HEK293 (cell line): ENCODE results near the gene CFAP99.
A peak's percentile ranks its signal among the peaks of the same experiment; 100 is the strongest.

Source experiments
- CTCF ChIA-PET: fragments of 350-600 bp; formaldehyde crosslinking; extraction: SDS; loops from one replicate; lab custom pipeline; 2021; ENCODE audit warnings: antibody characterized with exemption; lab: Yijun Ruan, JAX
- POLR2A ChIA-PET: fragments of 300-600 bp; formaldehyde crosslinking; extraction: SDS; loops from one replicate; lab custom pipeline; 2020; ENCODE audit warnings: antibody characterized with exemption, inconsistent platforms; lab: Yijun Ruan, JAX
- H3K27ac ChIP-seq: fragments of 200-500 bp; sonication (Bioruptor generic); 2 replicates; pipeline ENCODE4 v1.5.1; 2014; ENCODE audit warnings: low read depth, low read length, control low read depth, inconsistent platforms; ENCODE audit errors: extremely low read depth
- H3K36me3 ChIP-seq, 2 experiments: fragments of 200-500 bp in 1 of 2; sonication (Bioruptor generic) in 1 of 2; 1 replicate in 1 of 2; 2 replicates in 1 of 2; pipeline ENCODE4 v1.5.1; 2014 to 2017; ENCODE audit warnings: inconsistent platforms in 2 of 2, low read length in 2 of 2; ENCODE audit not compliant: control insufficient read depth in 2 of 2, insufficient read depth in 1 of 2
- H3K4me1 ChIP-seq: fragments of 200-500 bp; sonication (Bioruptor generic); 2 replicates; pipeline ENCODE4 v1.5.1; 2014; ENCODE audit warnings: mild to moderate bottlenecking, low read length, inconsistent platforms; ENCODE audit not compliant: control insufficient read depth, insufficient read depth
- H3K4me3 ChIP-seq: 2 replicates; pipeline ENCODE4 v1.5.1; 2011; ENCODE audit warnings: low read depth, mild to moderate bottlenecking, control low read depth, low read length, moderate library complexity
- H3K9me3 ChIP-seq: fragments of 200-500 bp; sonication (Bioruptor generic); 2 replicates; pipeline ENCODE4 v1.5.1; 2014; ENCODE audit warnings: low read depth, low read length, inconsistent platforms; ENCODE audit not compliant: control insufficient read depth, insufficient read depth
- GLIS1 ChIP-seq: fragments of 450-650 bp; formaldehyde crosslinking; IDR thresholded peaks from 2 replicates; pipeline ENCODE4 v1.5.1; 2016; ENCODE audit warnings: missing biosample characterization, missing genetic modification characterization
- IKZF3 ChIP-seq: fragments of 450-650 bp; IDR thresholded peaks from 2 replicates; pipeline ENCODE4 v1.5.0; 2018; ENCODE audit warnings: missing biosample characterization, mild to moderate bottlenecking, missing genetic modification characterization, moderate library complexity
- KLF10 ChIP-seq: fragments of 450-650 bp; IDR thresholded peaks from 2 replicates; pipeline ENCODE4 v1.5.1; 2018; ENCODE audit warnings: missing biosample characterization, mild to moderate bottlenecking, missing genetic modification characterization
- RBAK ChIP-seq: fragments of 450-650 bp; formaldehyde crosslinking; IDR thresholded peaks from 2 replicates; pipeline ENCODE4 v1.5.1; 2016; ENCODE audit warnings: missing biosample characterization, missing genetic modification characterization
- SCRT1 ChIP-seq: fragments of 450-650 bp; formaldehyde crosslinking; IDR thresholded peaks from 2 replicates; pipeline ENCODE4 v1.5.1; 2016; ENCODE audit warnings: missing biosample characterization, missing genetic modification characterization, borderline replicate concordance
- TRIM28 ChIP-seq: IDR thresholded peaks from 2 replicates; pipeline ENCODE4 v1.6.1; 2011; ENCODE audit warnings: low read length, control low read depth, borderline replicate concordance
- ZBTB7A ChIP-seq: fragments of 450-650 bp; formaldehyde crosslinking; IDR thresholded peaks from 2 replicates; pipeline ENCODE4 v1.5.1; 2016; ENCODE audit warnings: low read depth, missing biosample characterization, missing genetic modification characterization
- ZBTB8A ChIP-seq: fragments of 450-650 bp; formaldehyde crosslinking; IDR thresholded peaks from 2 replicates; pipeline ENCODE4 v1.5.1; 2016; ENCODE audit warnings: missing biosample characterization, missing genetic modification characterization
- ZNF169 ChIP-seq: fragments of 450-650 bp; formaldehyde crosslinking; IDR thresholded peaks from 2 replicates; pipeline ENCODE4 v1.5.1; 2016; ENCODE audit warnings: missing biosample characterization, missing genetic modification characterization
- ZNF571 ChIP-seq: fragments of 450-650 bp; formaldehyde crosslinking; IDR thresholded peaks from 2 replicates; pipeline ENCODE4 v1.5.0; 2017; ENCODE audit warnings: missing biosample characterization, missing genetic modification characterization
- ZNF585B ChIP-seq: fragments of 450-650 bp; formaldehyde crosslinking; IDR thresholded peaks from 2 replicates; pipeline ENCODE4 v1.5.1; 2016; ENCODE audit warnings: missing biosample characterization, missing genetic modification characterization
- ZNF677 ChIP-seq: fragments of 450-650 bp; IDR thresholded peaks from 2 replicates; pipeline ENCODE4 v1.5.0; 2018; ENCODE audit warnings: missing biosample characterization, mild to moderate bottlenecking, missing genetic modification characterization, moderate library complexity
- ZSCAN16 ChIP-seq: fragments of 450-650 bp; formaldehyde crosslinking; IDR thresholded peaks from 2 replicates; pipeline ENCODE4 v1.5.1; 2016; ENCODE audit warnings: missing biosample characterization, missing genetic modification characterization
- TF ChIP-seq, protein P1 (sequence below): fragments of 450-650 bp; formaldehyde crosslinking; IDR thresholded peaks from 2 replicates; pipeline ENCODE4 v1.5.1; 2016; ENCODE audit warnings: missing biosample characterization, missing genetic modification characterization
- TF ChIP-seq, protein P2 (sequence below): fragments of 450-650 bp; formaldehyde crosslinking; IDR thresholded peaks from 2 replicates; pipeline ENCODE4 v1.5.1; 2016; ENCODE audit warnings: missing biosample characterization, missing genetic modification characterization
- TF ChIP-seq, protein P3 (sequence below): fragments of 450-650 bp; formaldehyde crosslinking; IDR thresholded peaks from 2 replicates; pipeline ENCODE4 v1.5.1; 2017; ENCODE audit warnings: missing biosample characterization, missing genetic modification characterization
- TF ChIP-seq, protein P4 (sequence below): fragments of 450-650 bp; formaldehyde crosslinking; IDR thresholded peaks from 2 replicates; pipeline ENCODE4 v1.5.1; 2016; ENCODE audit warnings: missing biosample characterization, missing genetic modification characterization

CFAP99 gene

DNA sequence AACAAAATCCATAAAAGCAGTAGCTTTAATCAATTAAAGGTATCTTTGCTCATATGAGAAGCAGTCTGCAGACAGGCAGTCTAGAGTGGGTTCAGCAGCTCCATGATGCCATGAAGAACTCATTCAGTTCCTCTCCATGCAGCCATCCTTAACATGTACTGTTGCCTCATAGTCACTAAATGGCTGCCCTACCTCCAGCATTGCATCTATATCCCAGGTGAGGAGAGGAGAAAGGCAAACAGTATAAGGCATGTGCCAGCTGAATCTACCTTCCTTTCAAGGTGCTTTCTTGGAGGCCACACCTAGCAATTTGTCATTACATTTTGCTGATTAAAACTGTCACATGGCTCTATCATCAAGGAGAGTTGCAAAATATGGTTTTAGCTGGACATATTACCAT lies 13.2 kb downstream of the CFAP99 start (continued):
- TF ChIP-seq, protein P1, sequence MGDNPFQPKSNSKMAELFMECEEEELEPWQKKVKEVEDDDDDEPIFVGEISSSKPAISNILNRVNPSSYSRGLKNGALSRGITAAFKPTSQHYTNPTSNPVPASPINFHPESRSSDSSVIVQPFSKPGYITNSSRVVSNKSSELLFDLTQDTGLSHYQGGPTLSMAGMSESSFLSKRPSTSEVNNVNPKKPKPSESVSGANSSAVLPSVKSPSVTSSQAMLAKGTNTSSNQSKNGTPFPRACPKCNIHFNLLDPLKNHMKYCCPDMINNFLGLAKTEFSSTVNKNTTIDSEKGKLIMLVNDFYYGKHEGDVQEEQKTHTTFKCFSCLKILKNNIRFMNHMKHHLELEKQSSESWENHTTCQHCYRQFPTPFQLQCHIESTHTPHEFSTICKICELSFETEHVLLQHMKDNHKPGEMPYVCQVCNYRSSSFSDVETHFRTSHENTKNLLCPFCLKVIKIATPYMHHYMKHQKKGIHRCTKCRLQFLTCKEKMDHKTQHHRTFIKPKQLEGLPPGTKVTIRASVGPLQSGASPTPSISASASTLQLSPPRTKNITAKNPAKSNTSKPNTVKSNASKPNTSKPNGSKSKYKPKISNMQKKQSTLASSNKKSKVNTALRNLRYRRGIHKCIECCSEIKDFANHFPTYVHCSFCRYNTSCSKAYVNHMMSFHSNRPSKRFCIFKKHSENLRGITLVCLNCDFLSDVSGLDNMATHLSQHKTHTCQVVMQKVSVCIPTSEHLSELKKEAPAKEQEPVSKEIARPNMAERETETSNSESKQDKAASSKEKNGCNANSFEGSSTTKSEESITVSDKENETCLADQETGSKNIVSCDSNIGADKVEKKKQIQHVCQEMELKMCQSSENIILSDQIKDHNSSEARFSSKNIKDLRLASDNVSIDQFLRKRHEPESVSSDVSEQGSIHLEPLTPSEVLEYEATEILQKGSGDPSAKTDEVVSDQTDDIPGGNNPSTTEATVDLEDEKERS (tag by site-specific recombination) = peak; percentile 95; the same call in 1 of the 2 replicates
- TF ChIP-seq, protein P2, sequence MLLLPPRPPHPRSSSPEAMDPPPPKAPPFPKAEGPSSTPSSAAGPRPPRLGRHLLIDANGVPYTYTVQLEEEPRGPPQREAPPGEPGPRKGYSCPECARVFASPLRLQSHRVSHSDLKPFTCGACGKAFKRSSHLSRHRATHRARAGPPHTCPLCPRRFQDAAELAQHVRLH (tag by site-specific recombination) = peak; percentile 77; the same call in 1 of the 2 replicates
- no peak for TF ChIP-seq ZNF585B (tag by site-specific recombination)
- TF ChIP-seq RBAK (tag by site-specific recombination) = no peak
- no peak for TF ChIP-seq SCRT1 (tag by site-specific recombination)
- peak; percentile 73; the same call in 1 of the 2 replicates for TF ChIP-seq TRIM28

DNA sequence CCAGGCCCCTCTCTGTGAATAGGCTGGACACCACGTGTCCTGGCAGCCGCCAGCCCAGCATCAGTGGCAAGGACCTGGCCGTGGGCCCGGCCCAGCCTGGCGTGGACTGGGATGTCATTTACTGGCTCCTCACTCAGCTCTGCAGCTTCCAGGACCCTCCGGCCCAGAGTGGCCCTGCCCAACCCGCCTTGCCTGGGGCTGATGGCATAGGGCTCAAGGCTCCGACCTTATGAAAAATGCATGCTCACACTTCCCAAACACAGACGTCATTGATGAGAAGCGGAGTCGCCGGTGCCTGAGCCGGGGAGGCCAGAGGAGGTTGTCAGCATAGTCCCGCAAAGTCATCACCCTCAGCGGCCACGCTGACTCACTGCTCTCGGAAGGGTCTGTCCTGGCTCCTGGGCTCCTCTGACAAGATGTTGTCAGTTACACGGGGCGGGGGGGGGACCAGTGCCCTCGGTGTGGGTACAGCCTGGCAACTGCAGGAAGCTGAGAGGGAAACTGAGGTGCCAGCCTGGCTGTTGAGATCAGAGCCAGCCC lies 14.3 kb downstream of the CFAP99 start:
- no peak overlapping the region for H3K27ac ChIP-seq
- no peak for TF ChIP-seq ZSCAN16 (tag by site-specific recombination)
- TF ChIP-seq, protein P3, sequence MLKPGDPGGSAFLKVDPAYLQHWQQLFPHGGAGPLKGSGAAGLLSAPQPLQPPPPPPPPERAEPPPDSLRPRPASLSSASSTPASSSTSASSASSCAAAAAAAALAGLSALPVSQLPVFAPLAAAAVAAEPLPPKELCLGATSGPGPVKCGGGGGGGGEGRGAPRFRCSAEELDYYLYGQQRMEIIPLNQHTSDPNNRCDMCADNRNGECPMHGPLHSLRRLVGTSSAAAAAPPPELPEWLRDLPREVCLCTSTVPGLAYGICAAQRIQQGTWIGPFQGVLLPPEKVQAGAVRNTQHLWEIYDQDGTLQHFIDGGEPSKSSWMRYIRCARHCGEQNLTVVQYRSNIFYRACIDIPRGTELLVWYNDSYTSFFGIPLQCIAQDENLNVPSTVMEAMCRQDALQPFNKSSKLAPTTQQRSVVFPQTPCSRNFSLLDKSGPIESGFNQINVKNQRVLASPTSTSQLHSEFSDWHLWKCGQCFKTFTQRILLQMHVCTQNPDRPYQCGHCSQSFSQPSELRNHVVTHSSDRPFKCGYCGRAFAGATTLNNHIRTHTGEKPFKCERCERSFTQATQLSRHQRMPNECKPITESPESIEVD (tag by site-specific recombination) = no peak
- TF ChIP-seq ZBTB7A (tag by site-specific recombination) = no peak
- no peak for TF ChIP-seq GLIS1 (tag by site-specific recombination)
- TF ChIP-seq ZNF169 (tag by site-specific recombination) = no peak
- TF ChIP-seq ZBTB8A (tag by site-specific recombination) = no peak
- TF ChIP-seq KLF10 = no peak
- TF ChIP-seq ZNF677 (tag by site-specific recombination) = no peak
- TF ChIP-seq ZNF571 (tag by site-specific recombination) = no peak
- TF ChIP-seq, protein P4, sequence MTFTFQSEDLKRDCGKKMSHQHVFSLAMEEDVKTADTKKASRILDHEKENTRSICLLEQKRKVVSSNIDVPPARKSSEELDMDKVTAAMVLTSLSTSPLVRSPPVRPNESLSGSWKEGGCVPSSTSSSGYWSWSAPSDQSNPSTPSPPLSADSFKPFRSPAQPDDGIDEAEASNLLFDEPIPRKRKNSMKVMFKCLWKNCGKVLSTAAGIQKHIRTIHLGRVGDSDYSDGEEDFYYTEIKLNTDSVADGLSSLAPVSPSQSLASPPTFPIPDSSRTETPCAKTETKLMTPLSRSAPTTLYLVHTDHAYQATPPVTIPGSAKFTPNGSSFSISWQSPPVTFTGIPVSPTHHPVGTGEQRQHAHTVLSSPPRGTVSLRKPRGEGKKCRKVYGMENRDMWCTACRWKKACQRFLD (tag by site-specific recombination) = no peak
- TF ChIP-seq IKZF3 (tag by site-specific recombination) = no peak
- H3K9me3 ChIP-seq = no peaks in the 10 kb centered on the region
- POLR2A ChIA-PET = no interaction called here
- no peaks in the 10 kb centered on the region for H3K4me1 ChIP-seq
- H3K4me3 ChIP-seq = no peak overlapping the region
- CTCF ChIA-PET = no interaction called here
- no peaks in the 10 kb centered on the region for H3K36me3 ChIP-seq
